ENCODE measurements around the gene RIC8B. TPM values are rescaled to one million over a fixed set of nuclear protein-coding genes. Genes with fewer than 3 reads are reported as not detected.

Gene RIC8B
- total RNA-seq, 1 donor from 2014 or later = 19.1 TPM

DNA sequence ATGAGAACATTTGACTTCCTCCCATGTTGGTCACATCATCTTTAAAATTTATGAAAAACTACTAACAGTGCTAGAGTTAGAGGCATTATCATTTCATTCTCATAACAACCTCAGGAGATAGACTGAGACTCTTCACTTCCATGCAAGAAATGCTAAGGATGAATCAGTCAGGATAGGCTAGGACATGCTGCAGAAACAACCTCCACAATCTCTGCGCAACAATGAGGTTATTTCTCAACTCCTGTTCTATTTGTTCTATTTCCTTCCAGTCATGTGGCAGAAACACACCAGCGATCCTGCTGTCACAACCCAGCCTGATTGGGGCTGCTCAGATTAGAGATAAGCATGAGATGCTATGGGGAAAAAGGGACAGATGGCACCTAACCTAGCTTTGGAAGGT lies 132.2 kb downstream of the RIC8B start:
- intact Hi-C loops (cut with DNase I) = no loop called here

GRCh38 chr12:106907411-106907810 lies 132.9 kb downstream of the RIC8B start:
- H3K27me3 ChIP-seq = no peaks in the 10 kb centered on the region
- TF ChIP-seq, protein P1, sequence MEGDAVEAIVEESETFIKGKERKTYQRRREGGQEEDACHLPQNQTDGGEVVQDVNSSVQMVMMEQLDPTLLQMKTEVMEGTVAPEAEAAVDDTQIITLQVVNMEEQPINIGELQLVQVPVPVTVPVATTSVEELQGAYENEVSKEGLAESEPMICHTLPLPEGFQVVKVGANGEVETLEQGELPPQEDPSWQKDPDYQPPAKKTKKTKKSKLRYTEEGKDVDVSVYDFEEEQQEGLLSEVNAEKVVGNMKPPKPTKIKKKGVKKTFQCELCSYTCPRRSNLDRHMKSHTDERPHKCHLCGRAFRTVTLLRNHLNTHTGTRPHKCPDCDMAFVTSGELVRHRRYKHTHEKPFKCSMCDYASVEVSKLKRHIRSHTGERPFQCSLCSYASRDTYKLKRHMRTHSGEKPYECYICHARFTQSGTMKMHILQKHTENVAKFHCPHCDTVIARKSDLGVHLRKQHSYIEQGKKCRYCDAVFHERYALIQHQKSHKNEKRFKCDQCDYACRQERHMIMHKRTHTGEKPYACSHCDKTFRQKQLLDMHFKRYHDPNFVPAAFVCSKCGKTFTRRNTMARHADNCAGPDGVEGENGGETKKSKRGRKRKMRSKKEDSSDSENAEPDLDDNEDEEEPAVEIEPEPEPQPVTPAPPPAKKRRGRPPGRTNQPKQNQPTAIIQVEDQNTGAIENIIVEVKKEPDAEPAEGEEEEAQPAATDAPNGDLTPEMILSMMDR (IDR thresholded peaks at IDR 0.05) = no peak
- H3K4me3 ChIP-seq = no peak overlapping the region
- peaks cover 0 to 3% of the 10 kb centered on the region in 2 donors for H3K4me1 ChIP-seq
- no peaks in the 10 kb centered on the region for H3K36me3 ChIP-seq
- no peak overlapping the region for H3K27ac ChIP-seq
- no peaks in the 10 kb centered on the region for H3K9me3 ChIP-seq
- no peak for DNase-seq (ENCODE audit: low spot score in 2 of 2)
- intact Hi-C loops (cut with DNase I) = no loop called here

More for the DNA sequence above, 132.2 kb downstream of the RIC8B start:
- Histone ChIP-seq H3K9me3 (no peaks in the 10 kb centered on the region), H3K4me1 (peaks cover 0 to 3% of the 10 kb centered on the region in 2 donors), H3K27ac (no peak overlapping the region), H3K4me3 (no peak overlapping the region), H3K36me3 (no peaks in the 10 kb centered on the region), H3K27me3 (no peaks in the 10 kb centered on the region)
- TF ChIP-seq, protein P1 (IDR thresholded peaks at IDR 0.05) = no peak
- no peak for DNase-seq (ENCODE audit: low spot score in 2 of 2)

DNA sequence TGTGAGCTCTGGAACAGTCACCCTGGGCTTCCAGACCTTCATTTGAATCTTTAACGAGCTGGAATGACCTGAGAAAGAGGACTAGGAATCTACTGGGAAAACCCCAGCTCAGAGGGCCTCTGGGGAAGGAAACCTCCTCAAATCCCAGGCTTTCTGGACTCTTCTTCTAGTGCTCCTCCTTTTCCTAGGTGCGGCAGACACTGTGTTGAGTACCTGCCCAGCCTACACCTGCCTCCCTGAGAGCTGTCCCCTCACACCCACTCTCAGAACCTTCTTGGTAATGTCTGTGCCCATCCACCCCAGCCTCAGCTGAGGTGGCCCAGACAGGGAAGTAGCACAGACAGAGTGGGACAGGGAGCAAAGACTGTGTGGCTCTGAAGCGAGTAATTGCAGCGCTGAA lies 133.4 kb downstream of the RIC8B start:
- TF ChIP-seq, protein P1 (IDR thresholded peaks at IDR 0.05) = no peak
- intact Hi-C loops (cut with DNase I) = no loop called here

GRCh38 chr12:106908561-106908960 lies 134.1 kb downstream of the RIC8B start:
- Histone ChIP-seq H3K27me3 (no peaks in the 10 kb centered on the region), H3K36me3 (no peaks in the 10 kb centered on the region), H3K4me3 (no peak overlapping the region), H3K9me3 (no peaks in the 10 kb centered on the region), H3K4me1 (no peaks in the 10 kb centered on the region), H3K27ac (no peak overlapping the region)
- TF ChIP-seq, protein P1 (IDR thresholded peaks at IDR 0.05) = no peak
- intact Hi-C loops (cut with DNase I) = no loop called here
- DNase-seq (ENCODE audit: low spot score in 2 of 2) = no peak

More for the DNA sequence above, 133.4 kb downstream of the RIC8B start:
- peaks cover 0 to 3% of the 10 kb centered on the region in 2 donors for H3K4me1 ChIP-seq
- H3K9me3 ChIP-seq = no peaks in the 10 kb centered on the region
- no peak for DNase-seq (ENCODE audit: low spot score in 2 of 2)
- H3K27me3 ChIP-seq = no peaks in the 10 kb centered on the region
- H3K27ac ChIP-seq = no peak overlapping the region
- no peaks in the 10 kb centered on the region for H3K36me3 ChIP-seq
- H3K4me3 ChIP-seq = no peak overlapping the region

- TF ChIP-seq, protein P1 (IDR thresholded peaks at IDR 0.05) = no peak
- Histone ChIP-seq H3K27me3 (no peaks in the 10 kb centered on the region), H3K9me3 (no peaks in the 10 kb centered on the region), H3K4me3 (no peak overlapping the region), H3K36me3 (no peaks in the 10 kb centered on the region), H3K4me1 (no peaks in the 10 kb centered on the region), H3K27ac (no peak overlapping the region)
- intact Hi-C loops (cut with DNase I) = loop anchor here (10.0 kb wide), 1 partner anchor 175 kb away; no protein-coding TSS in a partner anchor
- DNase-seq (ENCODE audit: low spot score in 2 of 2) = no peak
These were observed 135.7 kb downstream of the RIC8B start for GRCh38 chr12:106910202-106910601.

DNA sequence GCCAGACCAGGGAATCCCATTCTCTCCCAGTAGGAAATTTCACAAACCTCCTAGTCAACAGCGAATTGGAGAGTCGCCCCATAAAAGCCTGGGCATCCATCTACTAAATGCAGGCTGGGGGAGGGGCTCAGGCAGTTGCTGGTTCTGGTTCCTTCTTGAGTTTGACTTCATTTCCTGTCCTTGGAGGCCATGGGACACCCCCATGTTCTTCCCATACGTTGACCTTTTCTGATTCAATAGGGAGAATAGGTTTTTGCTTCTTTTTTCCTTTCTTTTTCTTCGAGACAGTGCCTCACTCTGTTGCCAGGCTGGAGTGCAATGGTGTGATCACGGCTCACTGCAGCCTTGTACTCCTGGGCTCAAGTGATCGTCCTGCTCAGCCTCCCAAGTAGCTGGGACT lies 137.1 kb downstream of the RIC8B start:
- no peaks in the 10 kb centered on the region for H3K27me3 ChIP-seq
- intact Hi-C loops (cut with DNase I) = loop anchor here (10.0 kb wide), 1 partner anchor 177 kb away; no protein-coding TSS in a partner anchor
- H3K4me1 ChIP-seq = no peaks in the 10 kb centered on the region
- no peak for DNase-seq (ENCODE audit: low spot score in 2 of 2)
- no peak overlapping the region for H3K4me3 ChIP-seq
- TF ChIP-seq, protein P1 (IDR thresholded peaks at IDR 0.05) = no peak
- H3K27ac ChIP-seq = no peak overlapping the region
- H3K36me3 ChIP-seq = no peaks in the 10 kb centered on the region
- no peaks in the 10 kb centered on the region for H3K9me3 ChIP-seq
